ELR (cell line): Measurements from ENCODE around the gene ASB8.
"Not testable (repeated sequence)": the region's sequence is repeated elsewhere in the genome, so short reads cannot be mapped to it uniquely, and the experiment has no call there.

ENCODE experiments used
- DNase-seq: peaks from one replicate; pipeline ENCODE4 v3.0.0-alpha.2; 2015; ENCODE audit warnings: low read depth

The ASB8 gene

GRCh38 chr12:48142818-48143674, 14.3 kb downstream of the ASB8 start:
- DNase-seq, result no peak

- no peak for DNase-seq
These were observed 22.3 kb downstream of the ASB8 start for GRCh38 chr12:48135027-48135426.

- DNase-seq, result no peak
These were observed 24.5 kb downstream of the ASB8 start for GRCh38 chr12:48132826-48133225.

- no peak for DNase-seq
These were observed 25.8 kb downstream of the ASB8 start for GRCh38 chr12:48131517-48131916.

- no peak for DNase-seq
These were observed 27.9 kb downstream of the ASB8 start for GRCh38 chr12:48129376-48129775.

DNA sequence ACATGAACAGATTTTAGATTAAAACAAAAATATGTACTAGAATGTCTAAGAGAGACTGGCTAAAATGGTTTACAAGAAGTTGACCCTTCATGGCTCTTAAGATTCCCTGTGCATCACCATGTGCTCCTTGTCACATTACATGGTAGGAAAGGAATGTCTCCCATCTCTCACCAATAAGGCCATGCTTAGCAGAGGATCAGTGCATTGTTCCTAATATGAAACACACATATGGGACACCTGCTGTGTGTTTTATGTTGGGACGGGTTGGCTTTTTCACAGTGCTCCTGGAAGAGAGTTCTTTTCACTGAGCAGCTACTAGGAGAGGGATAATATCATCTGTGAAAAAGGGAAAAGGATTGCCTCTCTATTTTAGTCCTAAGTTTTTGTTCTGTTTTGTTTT, 28.5 kb downstream of the ASB8 start:
- DNase-seq, result peak; percentile 17

- peak; percentile 8 for DNase-seq
These were observed 30.2 kb downstream of the ASB8 start for GRCh38 chr12:48126953-48127630.

DNA sequence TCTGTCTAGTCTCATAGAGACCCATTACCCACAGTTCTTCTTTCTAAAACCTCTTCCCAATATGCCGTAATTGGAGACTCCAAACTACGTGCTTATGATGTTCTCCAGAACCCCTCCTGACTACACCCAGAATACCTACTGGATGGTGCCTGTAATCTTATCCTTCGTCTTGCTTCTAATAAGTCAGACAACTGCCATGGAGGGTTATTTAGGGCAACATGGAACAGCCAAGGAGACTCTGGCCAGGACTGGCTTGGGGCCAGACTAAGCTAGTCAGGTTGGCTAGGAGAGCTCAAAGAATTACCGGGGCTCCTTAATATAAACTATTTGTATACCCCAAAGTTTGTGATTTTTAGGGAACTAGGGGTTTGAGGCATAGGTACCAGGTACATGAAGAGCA, 31.3 kb downstream of the ASB8 start:
- DNase-seq, result no peak

- not testable (repeated sequence) for DNase-seq
These were observed 31.8 kb downstream of the ASB8 start for GRCh38 chr12:48125542-48125941.

GRCh38 chr12:48123169-48123568, 34.1 kb downstream of the ASB8 start:
- no peak for DNase-seq

DNA sequence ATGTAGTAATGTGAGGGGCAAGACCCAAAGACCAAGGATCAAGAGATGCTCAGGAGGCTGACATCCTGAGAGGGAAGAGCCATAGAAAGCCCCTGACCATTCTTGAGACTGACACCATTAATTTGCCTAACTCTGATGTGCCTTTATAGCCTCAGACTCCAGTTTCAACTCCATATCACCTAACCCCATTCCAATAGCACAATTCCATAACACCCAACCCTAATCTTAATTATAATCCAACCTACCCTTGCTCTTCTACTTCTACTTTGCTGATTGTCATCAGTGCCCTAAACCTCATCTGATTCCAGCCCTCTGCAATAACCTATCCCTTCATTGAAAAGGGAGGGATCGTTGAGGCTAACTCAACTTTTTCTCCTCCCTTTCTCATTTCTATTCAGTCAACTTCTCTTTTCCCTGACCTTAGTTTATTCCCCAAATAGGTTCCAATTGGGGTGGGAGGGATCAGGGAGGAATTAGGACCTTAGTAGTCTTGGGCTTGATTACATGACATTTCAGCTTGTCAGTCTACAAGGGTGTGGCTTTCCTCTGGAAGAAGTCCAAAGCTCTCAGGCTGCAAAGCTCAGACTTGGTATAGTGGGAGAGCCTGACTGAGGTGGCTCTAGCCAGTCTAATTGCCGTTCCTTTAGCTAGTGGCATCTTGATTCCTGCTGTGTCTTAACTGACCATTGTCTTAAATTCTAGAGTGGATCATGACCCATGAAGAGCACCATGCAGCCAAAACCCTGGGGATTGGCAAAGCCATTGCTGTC, 35.1 kb downstream of the ASB8 start:
- no peak for DNase-seq

DNA sequence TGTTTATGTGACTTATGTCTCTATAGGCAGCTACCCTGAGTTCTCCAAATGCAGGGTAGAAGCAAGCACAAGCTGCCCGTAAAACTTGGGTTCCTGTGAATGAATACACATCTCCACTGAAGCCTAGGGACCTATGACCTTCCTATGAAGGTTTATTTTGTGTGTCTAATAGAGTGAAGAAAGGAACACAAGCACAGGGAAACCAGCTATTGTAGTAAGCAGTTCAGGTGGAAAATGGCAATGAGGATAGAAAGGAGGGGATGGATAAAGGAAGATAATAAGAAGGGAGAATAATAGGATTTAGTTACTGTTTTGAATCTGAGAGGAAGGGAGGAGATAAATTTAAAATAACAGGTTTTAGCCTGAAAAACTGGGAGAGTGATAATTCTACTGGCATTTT, 35.8 kb downstream of the ASB8 start:
- DNase-seq, result no peak

DNA sequence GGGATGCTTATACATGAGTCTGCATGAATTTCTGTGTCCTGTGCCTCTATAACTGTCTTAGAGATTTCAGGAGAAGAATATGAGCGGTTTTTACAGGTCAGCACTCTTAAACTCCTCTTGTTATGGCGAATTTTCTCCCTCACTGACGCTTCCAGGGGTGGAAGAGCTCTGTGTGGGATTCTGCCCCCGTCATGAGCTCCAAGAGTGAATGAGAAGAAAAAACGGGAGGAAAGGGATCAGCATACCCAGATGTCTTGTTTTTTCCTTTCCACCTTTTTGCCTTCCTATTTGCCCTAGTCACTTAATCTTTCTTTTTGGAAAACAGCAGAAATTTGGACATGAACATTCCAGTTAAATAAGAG, 37.5 kb downstream of the ASB8 start:
- DNase-seq, result no peak

GRCh38 chr12:48119078-48119833, 38.1 kb downstream of the ASB8 start, which contains the start of gene PFKM:
TSS of gene PFKM (plus strand) at chr12:48119364. CDS start at chr12:48122775, 3,411 bp downstream.
- DNase-seq, result peak; percentile 95

DNA sequence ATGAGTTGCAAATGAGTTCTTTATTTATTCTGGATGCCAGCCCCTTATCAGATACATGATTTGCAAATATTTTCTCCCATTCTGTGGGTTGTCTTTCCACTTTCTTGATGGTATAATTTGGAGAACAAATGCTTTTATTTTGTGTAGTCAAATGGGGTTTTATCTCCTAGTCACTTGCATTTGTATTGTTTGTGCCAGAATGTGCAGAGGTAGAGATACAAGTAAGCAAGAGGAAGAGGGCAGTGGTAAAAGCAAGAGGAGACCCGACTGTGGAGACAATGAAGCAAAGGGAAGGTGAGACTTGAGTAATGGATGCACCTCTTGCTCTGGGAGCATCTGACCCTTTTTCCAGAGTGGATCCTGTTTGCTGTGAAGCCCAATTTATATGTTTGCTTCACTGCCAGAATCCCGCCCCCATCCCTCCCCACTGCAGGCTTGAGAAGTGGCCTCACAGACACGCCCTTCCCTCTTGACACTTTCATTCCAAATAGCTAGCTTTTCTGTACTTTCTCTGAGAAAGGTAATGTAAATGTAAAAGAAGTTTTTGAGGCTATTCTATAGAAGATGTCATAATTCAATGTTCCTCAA, 38.9 kb downstream of the ASB8 start:
- DNase-seq, result no peak

GRCh38 chr12:48115957-48116356, 41.4 kb downstream of the ASB8 start:
- DNase-seq, result no peak

DNA sequence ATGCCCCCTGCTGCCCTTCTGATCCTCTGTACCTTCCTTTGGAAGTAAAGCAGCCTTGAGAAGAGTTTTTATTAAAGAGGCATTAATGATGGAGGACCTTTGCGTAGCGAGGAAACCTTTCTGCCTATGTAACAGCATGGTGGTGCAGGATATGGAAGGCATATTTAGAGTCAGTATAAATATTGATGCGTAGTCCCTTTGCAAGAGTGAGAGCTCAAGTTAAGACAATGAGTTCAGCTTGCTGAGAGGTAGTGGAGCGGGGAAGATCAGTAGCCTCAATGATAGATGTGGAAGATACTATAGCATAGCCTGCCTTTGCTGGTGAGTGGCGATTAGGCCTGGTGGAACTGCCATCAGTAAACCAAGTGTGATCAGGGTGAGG, 46.0 kb downstream of the ASB8 start:
- not testable (repeated sequence) for DNase-seq

- DNase-seq, result peak; percentile 22
These were observed 46.5 kb downstream of the ASB8 start for GRCh38 chr12:48110691-48111311.

DNA sequence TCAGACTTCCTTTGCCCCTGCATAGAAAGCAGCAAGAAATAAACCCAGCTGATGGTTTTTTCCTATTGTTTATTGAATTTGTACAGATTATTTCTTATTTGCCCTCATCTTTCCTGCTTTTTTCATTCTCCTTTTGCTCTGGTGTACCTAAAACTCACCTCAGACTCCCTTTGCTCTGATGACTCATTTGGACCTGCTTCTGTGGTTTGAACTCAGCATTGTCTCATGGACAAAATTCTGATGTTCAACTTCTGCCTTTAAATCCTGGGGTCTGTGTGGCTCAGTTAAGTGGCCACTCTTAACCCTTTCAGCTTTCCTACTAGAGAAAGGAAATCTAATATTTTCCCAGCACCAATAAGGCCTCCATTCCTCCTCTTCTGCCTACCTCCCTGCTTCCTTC, 47.9 kb downstream of the ASB8 start:
- peak; percentile 12 for DNase-seq

DNA sequence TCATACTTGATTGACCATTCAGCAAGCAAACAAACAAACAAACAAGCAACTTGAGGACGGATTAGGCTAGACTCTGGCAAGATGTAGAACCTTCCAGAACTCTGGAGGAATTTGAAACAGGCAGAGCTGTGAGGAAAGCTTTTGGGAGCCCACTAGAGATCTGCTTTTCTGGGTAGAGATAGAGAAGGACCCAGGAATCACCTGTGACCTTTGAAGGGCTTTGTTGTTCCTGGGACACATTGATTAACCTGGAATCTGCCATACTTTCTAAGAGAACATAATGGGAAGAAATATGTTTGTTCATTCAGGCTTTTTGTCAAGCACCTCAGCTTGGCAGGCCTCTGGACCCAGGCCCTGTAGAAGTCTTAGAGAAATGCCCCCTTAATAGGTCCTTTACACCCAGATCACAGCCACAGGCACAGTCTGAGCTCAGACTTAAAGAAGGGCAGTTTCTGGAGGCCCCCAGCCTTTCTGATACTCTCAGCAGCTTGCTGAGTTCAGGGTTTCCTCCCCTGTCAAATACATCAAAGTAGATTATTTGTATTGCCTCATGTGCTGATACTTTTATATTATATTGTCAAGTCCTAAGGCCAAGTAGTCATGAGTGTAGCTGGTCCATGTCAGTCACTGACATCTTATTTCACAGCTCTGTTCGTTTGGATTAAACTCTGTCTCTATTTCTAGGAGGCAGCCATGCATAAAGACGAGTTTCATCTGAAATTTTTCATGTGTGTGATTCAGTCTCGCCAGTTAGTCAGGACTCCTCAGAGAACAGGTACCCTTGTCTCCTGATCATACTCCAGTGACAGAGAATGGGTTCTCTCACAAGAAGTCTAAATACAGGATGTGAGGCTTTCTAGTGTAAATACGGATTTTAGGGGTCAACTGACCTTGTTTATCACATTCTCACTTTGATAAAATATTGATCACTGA, 50.4 kb downstream of the ASB8 start:
- peak; percentile 4 for DNase-seq
